GM12878 (cell line): ENCODE measurements around the gene OR6C65. TPM values are rescaled to one million over a fixed set of nuclear protein-coding genes. Genes with fewer than 3 reads are reported as not detected.

Source experiments
- ATAC-seq: fragments of 200-7000 bp; cut with Tn5 transposase; 3 replicates; pipeline ENCODE4 v1.9.1; 2020; ENCODE audit warnings: mild to moderate bottlenecking, moderate library complexity
- BruUV-seq: library from RNA; stranded (reverse); fragments of 400-500 nt; replicated peaks from 2 replicates; lab custom pipeline; 2021; lab: Mats Ljungman, UMichigan
- CTCF ChIA-PET: fragments of 300-600 bp; sonication (Branson Sonifier 250); formaldehyde crosslinking; extraction: SDS; loops from one replicate; lab custom pipeline; 2021; ENCODE audit warnings: inconsistent platforms; lab: Yijun Ruan, JAX
- POLR2A ChIA-PET: fragments of 350-600 bp; formaldehyde crosslinking; extraction: SDS; loops from one replicate; lab custom pipeline; 2021; ENCODE audit warnings: inconsistent platforms; lab: Charles Lee
- RAD21 ChIA-PET: fragments of 300-600 bp; sonication (Branson Sonifier 250); formaldehyde crosslinking; loops from one replicate; lab custom pipeline; 2023; ENCODE audit warnings: antibody characterized with exemption; ENCODE audit not compliant: unreplicated experiment; lab: Charles Lee
- SMC1A ChIA-PET: fragments of 300-600 bp; sonication (Branson Sonifier 250); formaldehyde crosslinking; loops from one replicate; lab custom pipeline; 2023; ENCODE audit not compliant: unreplicated experiment, uncharacterized antibody; lab: Charles Lee
- DNase-seq: peaks from one replicate; pipeline ENCODE4 v3.0.0-alpha.2; 2011; ENCODE audit warnings: low read depth, low spot score
- FAIRE-seq: peaks from 3 replicates; lab custom pipeline; 2011; peaks lifted over from hg19 to GRCh38; lab: Jason Lieb, UNC
- H2AFZ ChIP-seq: 2 replicates; pipeline ENCODE4 v1.6.0; 2011; ENCODE audit warnings: low read depth, low read length, control low read depth; ENCODE audit not compliant: control insufficient read depth
- H3K27ac ChIP-seq: 2 replicates; pipeline ENCODE4 v1.5.1; 2011; ENCODE audit warnings: control low read depth; ENCODE audit not compliant: control insufficient read depth, insufficient read depth
- H3K27me3 ChIP-seq, 2 experiments: replicated peaks in 1 of 2; 2 replicates each; pipeline versions ENCODE4 v1.6.0 to v1.6.1; 2011; ENCODE audit warnings: low read length in 1 of 2; ENCODE audit not compliant: control insufficient read depth in 2 of 2, insufficient read depth in 2 of 2
- H3K36me3 ChIP-seq, 2 experiments: 2 replicates each; pipeline ENCODE4 v1.5.1; 2011; ENCODE audit warnings: low read length in 1 of 2; ENCODE audit not compliant: control insufficient read depth in 2 of 2, insufficient read depth in 2 of 2
- H3K4me1 ChIP-seq: 2 replicates; pipeline ENCODE4 v1.6.1; 2011; ENCODE audit warnings: mild to moderate bottlenecking, low read length, moderate library complexity, mixed read lengths; ENCODE audit not compliant: control insufficient read depth, insufficient read depth
- H3K4me2 ChIP-seq: 2 replicates; pipeline ENCODE4 v1.6.0; 2011; ENCODE audit warnings: control low read depth; ENCODE audit not compliant: control insufficient read depth, insufficient read depth
- H3K4me3 ChIP-seq: fragments of 200-600 bp; sonication (generic); 2 replicates; pipeline ENCODE4 v1.5.1; 2016
- H3K79me2 ChIP-seq: 2 replicates; pipeline ENCODE4 v1.6.0; 2011; ENCODE audit warnings: low read length; ENCODE audit not compliant: control insufficient read depth, insufficient read depth
- H3K9ac ChIP-seq: 2 replicates; pipeline ENCODE4 v1.8.0; 2011; ENCODE audit warnings: low read length, control low read depth, mixed read lengths; ENCODE audit not compliant: control insufficient read depth, insufficient read depth
- H3K9me3 ChIP-seq: replicated peaks from 3 replicates; pipeline ENCODE4 v1.5.1; 2011; ENCODE audit warnings: mild to moderate bottlenecking, low read length; ENCODE audit not compliant: control insufficient read depth, insufficient read depth
- H4K20me1 ChIP-seq: 2 replicates; pipeline ENCODE4 v1.6.0; 2011; ENCODE audit not compliant: control insufficient read depth, insufficient read depth
- CREB1 ChIP-seq: IDR thresholded peaks from 2 replicates; pipeline ENCODE4 v1.6.1; 2012; ENCODE audit warnings: low read depth, mild to moderate bottlenecking, inconsistent platforms
- EGR1 ChIP-seq, 2 experiments: IDR thresholded peaks; 1 replicate in 1 of 2; 2 replicates in 1 of 2; pipeline ENCODE4 v1.6.1; 2011 to 2012; ENCODE audit warnings: low read depth in 2 of 2, low read length in 2 of 2, borderline replicate concordance in 1 of 2, mild to moderate bottlenecking in 1 of 2, moderate library complexity in 1 of 2
- EP300 ChIP-seq, 2 experiments: fragments of 150-350 bp in 1 of 2; IDR thresholded peaks; 2 replicates each; pipeline ENCODE4 v1.6.1; 2011 to 2012; ENCODE audit warnings: low read depth in 2 of 2, low read length in 2 of 2, borderline replicate concordance in 1 of 2, improper control_type of control experiment in 1 of 2, inconsistent platforms in 1 of 2; ENCODE audit not compliant: control insufficient read depth in 1 of 2
- NR2C1 ChIP-seq: fragments of 450-650 bp; IDR thresholded peaks from 2 replicates; pipeline ENCODE4 v1.6.1; 2017; ENCODE audit warnings: antibody characterized with exemption, mild to moderate bottlenecking, moderate library complexity
- POLR2A ChIP-seq: IDR thresholded peaks from 2 replicates; pipeline ENCODE4 v1.6.1; 2011; ENCODE audit warnings: low read depth, mild to moderate bottlenecking, low read length
- RB1 ChIP-seq: fragments of 450-650 bp; formaldehyde crosslinking; IDR thresholded peaks from 2 replicates; pipeline ENCODE4 v1.6.1; 2017; ENCODE audit warnings: mild to moderate bottlenecking, borderline replicate concordance
- SRF ChIP-seq, 2 experiments: IDR thresholded peaks; 2 replicates each; pipeline ENCODE4 v1.6.1; 2011; ENCODE audit warnings: low read depth in 2 of 2, low read length in 2 of 2, mild to moderate bottlenecking in 1 of 2, moderate library complexity in 1 of 2
- STAT3 ChIP-seq: IDR thresholded peaks from 2 replicates; pipeline ENCODE4 v1.6.1; 2011; ENCODE audit warnings: low read depth, low read length, improper control_type of control experiment
- WGBS: methylation state at CpG from one replicate; pipeline ENCODE4 v1.1.6; 2016; ENCODE audit warnings: low lambda C conversion rate; ENCODE audit not compliant: insufficient replicate concordance, insufficient coverage; ENCODE audit errors: missing lambda C conversion rate; 5-methylcytosine and 5-hydroxymethylcytosine counted together
- in situ Hi-C: fragments of 300-500 bp; cut with MboI; formaldehyde crosslinking; loops from 9 replicates; pipeline ENCODE4 v1.14.3; 2018; ENCODE audit warnings: mixed read lengths
- intact Hi-C: fragments of 100-400 bp; cut with micrococcal nuclease; formaldehyde crosslinking; loops from one replicate; pipeline ENCODE4 v1.14.2; 2022; ENCODE audit not compliant: unreplicated experiment
- polyA plus RNA-seq, 11 experiments: library from polyadenylated mRNA; depleted of rRNA in 4 of 11; unstranded in 6 of 11; stranded (reverse) in 5 of 11; fragments of >200 nt; fragmentation: Nextera tagmentation in 4 of 11; fragmentation: Illumina TruSeq in 1 of 11; extraction: Ambion mirVana in 4 of 11; extraction: Trizol in 1 of 11; gene quantifications; 1 replicate in 1 of 11; 2 replicates in 10 of 11; pipeline versions ENCODE4 v1.2.1 to v1.2.3, GENCODE V29; 2011 to 2016; ENCODE audit warnings: inconsistent platforms in 2 of 11, missing spikeins in 2 of 11, low read depth in 1 of 11
- total RNA-seq, 4 experiments: library from RNA; depleted of rRNA in 3 of 4; stranded (reverse); fragments of >200 nt in 3 of 4; fragmentation: Illumina TruSeq in 1 of 4; extraction: Trizol in 1 of 4; gene quantifications; 2 replicates each; pipeline versions ENCODE4 v1.2.1 to v1.2.3, GENCODE V29; 2013 to 2021
- TF ChIP-seq, protein P1 (sequence below): fragments of 450-650 bp; IDR thresholded peaks from 2 replicates; pipeline ENCODE4 v1.6.1; 2017; ENCODE audit warnings: mild to moderate bottlenecking, moderate library complexity
- TF ChIP-seq, protein P2 (sequence below): fragments of 450-650 bp; formaldehyde crosslinking; IDR thresholded peaks from 2 replicates; pipeline ENCODE4 v1.4.0; 2022; ENCODE audit warnings: mild to moderate bottlenecking, moderate library complexity

The OR6C65 gene
- total and polyA plus RNA-seq, 10 of the 15 experiments (the other 5 are each of a cell fraction or from before 2014, with no cell fraction given) = not detected

DNA sequence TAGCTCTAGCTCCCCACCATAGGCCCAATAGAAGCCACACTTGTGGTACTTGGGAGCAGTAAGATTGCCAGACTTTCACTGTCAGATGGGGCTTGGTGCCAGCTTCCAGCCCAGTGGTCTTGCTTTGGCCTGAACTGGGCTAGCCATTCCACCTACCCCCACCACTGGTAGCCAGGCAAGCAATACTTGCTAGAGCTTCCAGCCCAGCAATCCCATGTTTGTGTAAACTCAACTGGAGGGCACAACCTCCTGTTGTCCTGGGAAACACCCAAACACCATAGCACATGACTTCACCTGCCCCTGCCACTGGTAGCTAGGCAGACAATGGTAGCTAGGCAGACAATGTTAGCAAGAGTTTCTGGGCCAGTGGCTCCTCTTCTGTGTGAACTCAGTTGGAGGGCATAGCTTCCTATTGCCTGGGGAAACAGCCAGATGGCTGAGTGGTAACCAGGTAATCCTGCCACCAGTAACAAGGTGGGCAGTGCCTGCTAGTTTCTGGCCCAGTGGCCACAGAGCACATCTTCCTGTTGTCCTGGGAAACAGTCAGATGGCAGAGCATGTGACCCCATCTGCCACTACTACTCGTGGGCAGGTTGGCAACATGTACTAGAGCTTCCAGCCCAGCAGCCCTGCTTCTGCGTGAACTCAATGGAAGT lies 20.1 kb downstream of the OR6C65 start:
- Histone ChIP-seq H3K27ac (no peak overlapping the region), H3K79me2 (no peaks in the 10 kb centered on the region), H2AFZ (no peak overlapping the region), H4K20me1 (no peaks in the 10 kb centered on the region), H3K4me2 (no peak overlapping the region), H3K4me3 (no peak overlapping the region), H3K27me3 (no peaks in the 10 kb centered on the region), H3K36me3 (no peaks in the 10 kb centered on the region), H3K9me3 (no peaks in the 10 kb centered on the region), H3K4me1 (no peaks in the 10 kb centered on the region), H3K9ac (no peak overlapping the region)
- SMC1A ChIA-PET = no interaction called here
- in situ Hi-C loops = no loop called here
- FAIRE-seq (no peak), DNase-seq (no peak), ATAC-seq (no peak)
- no peak for TF ChIP-seq STAT3
- no peak for TF ChIP-seq NR2C1
- intact Hi-C loops = no loop called here
- POLR2A ChIA-PET = no interaction called here
- CTCF ChIA-PET = no interaction called here
- RAD21 ChIA-PET = no interaction called here
- no TSS peak for BruUV-seq
- 47% methylated on average over 2 of the region's 2 CpGs for WGBS

DNA sequence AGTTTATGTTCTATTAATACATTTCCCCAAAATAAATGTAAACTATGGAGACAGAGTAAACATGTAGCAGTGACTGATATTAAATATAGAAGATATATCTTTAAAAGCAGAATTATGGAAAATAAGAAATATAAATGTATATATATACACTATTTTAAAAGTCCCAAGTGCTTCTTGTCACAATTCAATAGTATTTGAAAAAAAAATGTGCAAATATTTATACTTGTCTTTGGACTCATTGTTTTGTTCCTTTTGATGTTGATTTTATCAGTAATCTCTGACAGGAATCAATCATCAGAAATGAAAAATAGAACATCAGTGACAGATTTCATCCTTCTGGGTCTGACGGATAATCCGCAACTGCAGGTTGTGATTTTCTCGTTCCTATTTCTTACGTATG lies 25.6 kb downstream of the OR6C65 start, which contains the start of gene OR6C76:
OR6C76 (plus strand) TSS at position 301 of the 400 bp plus-strand sequence; CDS start at position 301, 0 bp downstream.
- no peaks in the 10 kb centered on the region for H3K27me3 ChIP-seq
- no peaks in the 10 kb centered on the region for H3K79me2 ChIP-seq
- DNase-seq (no peak), ATAC-seq (no peak), FAIRE-seq (no peak)
- RAD21 ChIA-PET = no interaction called here
- no peak within 1 kb of the TSS for H2AFZ ChIP-seq
- no peak within 1 kb of the TSS for H3K4me2 ChIP-seq
- no peaks in the 10 kb centered on the region for H4K20me1 ChIP-seq
- POLR2A ChIA-PET = no interaction called here
- no TSS peak for BruUV-seq
- in situ Hi-C loops (no loop called here), intact Hi-C loops (no loop called here)
- CTCF ChIA-PET = no interaction called here
- no peak within 1 kb of the TSS for H3K27ac ChIP-seq
- 60% methylated on average over 4 of the region's 4 CpGs for WGBS
- H3K9me3 ChIP-seq = no peaks in the 10 kb centered on the region
- H3K4me1 ChIP-seq = no peaks in the 10 kb centered on the region
- H3K9ac ChIP-seq = no peak within 1 kb of the TSS
- SMC1A ChIA-PET = no interaction called here
- H3K4me3 ChIP-seq = no peak within 1 kb of the TSS
- no peaks in the 10 kb centered on the region for H3K36me3 ChIP-seq
- TF ChIP-seq EP300 (IDR thresholded peaks at IDR 0.05; ENCODE audit: borderline replicate concordance in 1 of 2, control insufficient read depth in 1 of 2, low read depth in 2 of 2, low read length in 2 of 2) (no peak), SRF (IDR thresholded peaks at IDR 0.05; ENCODE audit: low read depth in 2 of 2, low read length in 2 of 2) (no peak), RB1 (no peak), CREB1 (no peak), POLR2A (no peak), EGR1 (IDR thresholded peaks at IDR 0.05; ENCODE audit: borderline replicate concordance in 1 of 2, low read depth in 2 of 2, low read length in 2 of 2) (no peak)
- TF ChIP-seq, protein P1, sequence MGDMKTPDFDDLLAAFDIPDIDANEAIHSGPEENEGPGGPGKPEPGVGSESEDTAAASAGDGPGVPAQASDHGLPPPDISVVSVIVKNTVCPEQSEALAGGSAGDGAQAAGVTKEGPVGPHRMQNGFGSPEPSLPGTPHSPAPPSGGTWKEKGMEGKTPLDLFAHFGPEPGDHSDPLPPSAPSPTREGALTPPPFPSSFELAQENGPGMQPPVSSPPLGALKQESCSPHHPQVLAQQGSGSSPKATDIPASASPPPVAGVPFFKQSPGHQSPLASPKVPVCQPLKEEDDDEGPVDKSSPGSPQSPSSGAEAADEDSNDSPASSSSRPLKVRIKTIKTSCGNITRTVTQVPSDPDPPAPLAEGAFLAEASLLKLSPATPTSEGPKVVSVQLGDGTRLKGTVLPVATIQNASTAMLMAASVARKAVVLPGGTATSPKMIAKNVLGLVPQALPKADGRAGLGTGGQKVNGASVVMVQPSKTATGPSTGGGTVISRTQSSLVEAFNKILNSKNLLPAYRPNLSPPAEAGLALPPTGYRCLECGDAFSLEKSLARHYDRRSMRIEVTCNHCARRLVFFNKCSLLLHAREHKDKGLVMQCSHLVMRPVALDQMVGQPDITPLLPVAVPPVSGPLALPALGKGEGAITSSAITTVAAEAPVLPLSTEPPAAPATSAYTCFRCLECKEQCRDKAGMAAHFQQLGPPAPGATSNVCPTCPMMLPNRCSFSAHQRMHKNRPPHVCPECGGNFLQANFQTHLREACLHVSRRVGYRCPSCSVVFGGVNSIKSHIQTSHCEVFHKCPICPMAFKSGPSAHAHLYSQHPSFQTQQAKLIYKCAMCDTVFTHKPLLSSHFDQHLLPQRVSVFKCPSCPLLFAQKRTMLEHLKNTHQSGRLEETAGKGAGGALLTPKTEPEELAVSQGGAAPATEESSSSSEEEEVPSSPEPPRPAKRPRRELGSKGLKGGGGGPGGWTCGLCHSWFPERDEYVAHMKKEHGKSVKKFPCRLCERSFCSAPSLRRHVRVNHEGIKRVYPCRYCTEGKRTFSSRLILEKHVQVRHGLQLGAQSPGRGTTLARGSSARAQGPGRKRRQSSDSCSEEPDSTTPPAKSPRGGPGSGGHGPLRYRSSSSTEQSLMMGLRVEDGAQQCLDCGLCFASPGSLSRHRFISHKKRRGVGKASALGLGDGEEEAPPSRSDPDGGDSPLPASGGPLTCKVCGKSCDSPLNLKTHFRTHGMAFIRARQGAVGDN = no peak
- TF ChIP-seq, protein P2, sequence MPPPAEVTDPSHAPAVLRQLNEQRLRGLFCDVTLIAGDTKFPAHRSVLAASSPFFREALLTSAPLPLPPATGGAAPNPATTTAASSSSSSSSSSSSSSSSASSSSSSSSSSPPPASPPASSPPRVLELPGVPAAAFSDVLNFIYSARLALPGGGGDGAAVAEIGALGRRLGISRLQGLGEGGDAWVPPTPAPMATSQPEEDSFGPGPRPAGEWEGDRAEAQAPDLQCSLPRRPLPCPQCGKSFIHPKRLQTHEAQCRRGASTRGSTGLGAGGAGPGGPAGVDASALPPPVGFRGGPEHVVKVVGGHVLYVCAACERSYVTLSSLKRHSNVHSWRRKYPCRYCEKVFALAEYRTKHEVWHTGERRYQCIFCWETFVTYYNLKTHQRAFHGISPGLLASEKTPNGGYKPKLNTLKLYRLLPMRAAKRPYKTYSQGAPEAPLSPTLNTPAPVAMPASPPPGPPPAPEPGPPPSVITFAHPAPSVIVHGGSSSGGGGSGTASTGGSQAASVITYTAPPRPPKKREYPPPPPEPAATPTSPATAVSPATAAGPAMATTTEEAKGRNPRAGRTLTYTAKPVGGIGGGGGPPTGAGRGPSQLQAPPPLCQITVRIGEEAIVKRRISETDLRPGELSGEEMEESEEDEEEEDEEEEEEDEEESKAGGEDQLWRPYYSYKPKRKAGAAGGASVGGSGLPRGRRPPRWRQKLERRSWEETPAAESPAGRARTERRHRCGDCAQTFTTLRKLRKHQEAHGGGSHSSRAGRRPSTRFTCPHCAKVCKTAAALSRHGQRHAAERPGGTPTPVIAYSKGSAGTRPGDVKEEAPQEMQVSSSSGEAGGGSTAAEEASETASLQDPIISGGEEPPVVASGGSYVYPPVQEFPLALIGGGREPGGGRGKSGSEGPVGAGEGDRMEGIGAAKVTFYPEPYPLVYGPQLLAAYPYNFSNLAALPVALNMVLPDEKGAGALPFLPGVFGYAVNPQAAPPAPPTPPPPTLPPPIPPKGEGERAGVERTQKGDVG = no peak
